HT-29 (cell line): ENCODE results near the gene COX4I2. TPM values are rescaled to one million over a fixed set of nuclear protein-coding genes. Genes with fewer than 3 reads are reported as not detected.
A peak's percentile ranks its signal among the peaks of the same experiment; 100 is the strongest.

Experiments
- DNase-seq: peaks from one replicate; pipeline ENCODE4 v3.0.0-alpha.2; 2015; ENCODE audit warnings: low spot score
- total RNA-seq: library from RNA; depleted of rRNA; stranded (reverse); fragments of >200 nt; shearing (Covaris generic); gene quantifications from 2 replicates; pipeline ENCODE4 v1.2.3, GENCODE V29; 2014

COX4I2 gene
- total RNA-seq, 1 experiment from 2014 or later: not detected

- DNase-seq: no peak
Observed at GRCh38 chr20:31675828-31676608, 38.3 kb downstream of the COX4I2 start.

- no peak for DNase-seq
Observed at GRCh38 chr20:31676609-31676989, 38.9 kb downstream of the COX4I2 start.

GRCh38 chr20:31677553-31678260 is 40.0 kb downstream of the COX4I2 start:
- no peak for DNase-seq

- peak; percentile 66 for DNase-seq
Observed at GRCh38 chr20:31678389-31679356, 41.0 kb downstream of the COX4I2 start.

GRCh38 chr20:31679357-31680285 is 41.9 kb downstream of the COX4I2 start:
- no peak for DNase-seq

- DNase-seq: peak; percentile 12
Observed at GRCh38 chr20:31680286-31681127, 42.8 kb downstream of the COX4I2 start.

- no peak for DNase-seq
Observed at GRCh38 chr20:31681128-31681727, 43.5 kb downstream of the COX4I2 start.

GRCh38 chr20:31681769-31682168 is 44.1 kb downstream of the COX4I2 start:
- no peak for DNase-seq

GRCh38 chr20:31682352-31682751 is 44.6 kb downstream of the COX4I2 start:
- DNase-seq: no peak

GRCh38 chr20:31682927-31683326 is 45.2 kb downstream of the COX4I2 start:
- no peak for DNase-seq

GRCh38 chr20:31684153-31685015 is 46.7 kb downstream of the COX4I2 start:
- no peak for DNase-seq

- no peak for DNase-seq
Observed at GRCh38 chr20:31685853-31686643, 48.3 kb downstream of the COX4I2 start.

- DNase-seq: no peak
Observed at GRCh38 chr20:31687777-31688176, 50.1 kb downstream of the COX4I2 start.

GRCh38 chr20:31689141-31689540 is 51.4 kb downstream of the COX4I2 start:
- DNase-seq: no peak

- DNase-seq: no peak
Observed at GRCh38 chr20:31690124-31690666, 52.5 kb downstream of the COX4I2 start.

- DNase-seq: no peak
Observed at GRCh38 chr20:31691646-31692275, 54.0 kb downstream of the COX4I2 start.

- DNase-seq: no peak
Observed at GRCh38 chr20:31693402-31693801, 55.7 kb downstream of the COX4I2 start.
